Progenitor cell of endocrine pancreas (in vitro differentiated cells): Measurements from ENCODE around the gene PIK3AP1. TPM values are rescaled to one million over a fixed set of nuclear protein-coding genes. Genes with fewer than 3 reads are reported as not detected.
"Not testable (repeated sequence)": the region's sequence is repeated elsewhere in the genome, so short reads cannot be mapped to it uniquely, and the experiment has no call there.

Source experiments
- DNase-seq: peaks from one replicate; pipeline ENCODE4 v3.0.0; 2021; ENCODE audit warnings: low spot score; ENCODE audit not compliant: unreplicated experiment
- H3K27ac Mint-ChIP-seq: 2 replicates; pipeline ENCODE4 v1.8.0; 2021; ENCODE audit warnings: mild to moderate bottlenecking, moderate library complexity, mixed read lengths
- H3K27me3 Mint-ChIP-seq: 2 replicates; pipeline ENCODE4 v1.8.0; 2021; ENCODE audit warnings: mixed read lengths
- H3K36me3 Mint-ChIP-seq: 2 replicates; pipeline ENCODE4 v1.8.0; 2022; ENCODE audit warnings: mixed read lengths; ENCODE audit not compliant: insufficient read depth
- H3K4me1 Mint-ChIP-seq: 2 replicates; pipeline ENCODE4 v1.8.0; 2021; ENCODE audit warnings: low read depth, mixed read lengths
- H3K4me3 Mint-ChIP-seq: 2 replicates; pipeline ENCODE4 v1.8.0; 2021; ENCODE audit warnings: low read depth, mild to moderate bottlenecking, moderate library complexity, mixed read lengths
- H3K9me3 Mint-ChIP-seq: 2 replicates; pipeline ENCODE4 v1.8.0; 2021; ENCODE audit warnings: low read depth, mixed read lengths
- CTCF ChIP-seq: fragments of 200-600 bp; sonication (generic); IDR thresholded peaks from one replicate; pipeline ENCODE4 v1.5.0; 2021; ENCODE audit warnings: antibody characterized with exemption, mild to moderate bottlenecking; ENCODE audit not compliant: unreplicated experiment
- total RNA-seq: library from RNA; stranded (reverse); gene quantifications from 2 replicates; pipeline ENCODE4 v1.2.1, GENCODE V29; 2021

The PIK3AP1 gene
- total RNA-seq, 1 donor from 2014 or later, result 40.0 TPM

- no peak for TF ChIP-seq CTCF
- no peak for DNase-seq
- H3K36me3 Mint-ChIP-seq, result peaks cover 16% of the 10 kb centered on the region
- H3K4me3 Mint-ChIP-seq, result no peak overlapping the region
- no peak overlapping the region for H3K27ac Mint-ChIP-seq
- peaks cover 9% of the 10 kb centered on the region for H3K4me1 Mint-ChIP-seq
- peaks cover 9% of the 10 kb centered on the region for H3K9me3 Mint-ChIP-seq
- H3K27me3 Mint-ChIP-seq, result no peaks in the 10 kb centered on the region
Measured at GRCh38 chr10:96684826-96685225, 35.5 kb downstream of the PIK3AP1 start.

- H3K27ac Mint-ChIP-seq, result no peak overlapping the region
- H3K27me3 Mint-ChIP-seq, result no peaks in the 10 kb centered on the region
- peaks cover 14% of the 10 kb centered on the region for H3K36me3 Mint-ChIP-seq
- peaks cover 9% of the 10 kb centered on the region for H3K9me3 Mint-ChIP-seq
- H3K4me1 Mint-ChIP-seq, result peaks cover 10% of the 10 kb centered on the region
- no peak overlapping the region for H3K4me3 Mint-ChIP-seq
- no peak for TF ChIP-seq CTCF
- DNase-seq, result no peak
Measured at GRCh38 chr10:96683710-96684109, 36.6 kb downstream of the PIK3AP1 start.

GRCh38 chr10:96683065-96683464 lies 37.2 kb downstream of the PIK3AP1 start:
- TF ChIP-seq CTCF, result no peak
- Mint-ChIP-seq H3K4me1 (peaks cover 12% of the 10 kb centered on the region), H3K27me3 (no peaks in the 10 kb centered on the region), H3K9me3 (peaks cover 9% of the 10 kb centered on the region), H3K27ac (no peak overlapping the region), H3K36me3 (peaks cover 14% of the 10 kb centered on the region), H3K4me3 (no peak overlapping the region)
- no peak for DNase-seq

- Mint-ChIP-seq H3K27ac (no peak overlapping the region), H3K4me1 (peaks cover 22% of the 10 kb centered on the region), H3K27me3 (no peaks in the 10 kb centered on the region), H3K4me3 (no peak overlapping the region), H3K36me3 (peaks cover 12% of the 10 kb centered on the region), H3K9me3 (peaks cover 9% of the 10 kb centered on the region)
- no peak for TF ChIP-seq CTCF
- no peak for DNase-seq
Measured at GRCh38 chr10:96681524-96681923, 38.8 kb downstream of the PIK3AP1 start.

- not testable (repeated sequence) for H3K9me3 Mint-ChIP-seq, H3K27ac Mint-ChIP-seq, DNase-seq, H3K27me3 Mint-ChIP-seq, H3K4me3 Mint-ChIP-seq
- peaks cover 28% of the 10 kb centered on the region for H3K4me1 Mint-ChIP-seq
- H3K36me3 Mint-ChIP-seq, result peaks cover 12% of the 10 kb centered on the region
Measured at GRCh38 chr10:96680463-96680862, 39.9 kb downstream of the PIK3AP1 start.

- no peaks in the 10 kb centered on the region for H3K27me3 Mint-ChIP-seq
- H3K9me3 Mint-ChIP-seq, result peaks cover 9% of the 10 kb centered on the region
- no peak overlapping the region for H3K4me3 Mint-ChIP-seq
- H3K4me1 Mint-ChIP-seq, result peaks cover 43% of the 10 kb centered on the region
- TF ChIP-seq CTCF, result no peak
- no peak overlapping the region for H3K27ac Mint-ChIP-seq
- peaks cover 12% of the 10 kb centered on the region for H3K36me3 Mint-ChIP-seq
- DNase-seq, result no peak
Measured at GRCh38 chr10:96678725-96679124, 41.6 kb downstream of the PIK3AP1 start.
